AG09309 (cell line): ENCODE results near the gene ZSWIM5.

ENCODE experiments used
- DNase-seq: peaks from one replicate; pipeline ENCODE4 v3.0.0-alpha.2; 2010; ENCODE audit warnings: low read depth
- H3K4me3 ChIP-seq: 2 replicates; pipeline ENCODE4 v1.5.1; 2011; ENCODE audit warnings: mild to moderate bottlenecking, low read depth, low read length, moderate library complexity; ENCODE audit not compliant: control insufficient read depth
- TF ChIP-seq, protein P1 (sequence below): IDR thresholded peaks from 2 replicates; pipeline ENCODE4 v1.5.1; 2011; ENCODE audit warnings: mild to moderate bottlenecking, low read depth, low read length, inconsistent platforms; ENCODE audit not compliant: insufficient read depth, control insufficient read depth; ENCODE audit errors: missing control alignments

Gene ZSWIM5

DNA sequence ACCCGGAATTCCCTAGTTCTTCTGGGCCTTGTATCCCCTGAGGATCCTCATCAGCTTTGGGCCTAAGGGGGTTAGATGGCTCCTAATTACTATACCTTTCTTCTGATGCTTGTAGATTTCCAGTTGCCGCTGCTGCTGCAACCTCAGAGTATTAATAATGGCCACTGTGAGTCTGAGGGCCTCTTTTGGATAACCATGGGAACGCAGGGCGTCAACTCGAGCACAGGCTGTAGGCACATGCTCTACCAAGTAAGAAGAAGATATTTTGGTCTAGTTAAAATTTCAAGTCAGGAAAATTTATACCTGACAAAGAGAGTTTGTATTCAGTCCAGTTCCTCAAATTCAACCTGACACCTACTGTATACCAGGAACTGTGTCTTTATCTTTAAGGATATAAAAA is 166.1 kb downstream of the ZSWIM5 start:
- TF ChIP-seq, protein P1, sequence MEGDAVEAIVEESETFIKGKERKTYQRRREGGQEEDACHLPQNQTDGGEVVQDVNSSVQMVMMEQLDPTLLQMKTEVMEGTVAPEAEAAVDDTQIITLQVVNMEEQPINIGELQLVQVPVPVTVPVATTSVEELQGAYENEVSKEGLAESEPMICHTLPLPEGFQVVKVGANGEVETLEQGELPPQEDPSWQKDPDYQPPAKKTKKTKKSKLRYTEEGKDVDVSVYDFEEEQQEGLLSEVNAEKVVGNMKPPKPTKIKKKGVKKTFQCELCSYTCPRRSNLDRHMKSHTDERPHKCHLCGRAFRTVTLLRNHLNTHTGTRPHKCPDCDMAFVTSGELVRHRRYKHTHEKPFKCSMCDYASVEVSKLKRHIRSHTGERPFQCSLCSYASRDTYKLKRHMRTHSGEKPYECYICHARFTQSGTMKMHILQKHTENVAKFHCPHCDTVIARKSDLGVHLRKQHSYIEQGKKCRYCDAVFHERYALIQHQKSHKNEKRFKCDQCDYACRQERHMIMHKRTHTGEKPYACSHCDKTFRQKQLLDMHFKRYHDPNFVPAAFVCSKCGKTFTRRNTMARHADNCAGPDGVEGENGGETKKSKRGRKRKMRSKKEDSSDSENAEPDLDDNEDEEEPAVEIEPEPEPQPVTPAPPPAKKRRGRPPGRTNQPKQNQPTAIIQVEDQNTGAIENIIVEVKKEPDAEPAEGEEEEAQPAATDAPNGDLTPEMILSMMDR = no peak
- H3K4me3 ChIP-seq = no peak overlapping the region
- no peak for DNase-seq

GRCh38 chr1:45038661-45039364 is 167.6 kb downstream of the ZSWIM5 start:
- no peak overlapping the region for H3K4me3 ChIP-seq
- no peak for DNase-seq
- TF ChIP-seq, protein P1 = no peak

DNA sequence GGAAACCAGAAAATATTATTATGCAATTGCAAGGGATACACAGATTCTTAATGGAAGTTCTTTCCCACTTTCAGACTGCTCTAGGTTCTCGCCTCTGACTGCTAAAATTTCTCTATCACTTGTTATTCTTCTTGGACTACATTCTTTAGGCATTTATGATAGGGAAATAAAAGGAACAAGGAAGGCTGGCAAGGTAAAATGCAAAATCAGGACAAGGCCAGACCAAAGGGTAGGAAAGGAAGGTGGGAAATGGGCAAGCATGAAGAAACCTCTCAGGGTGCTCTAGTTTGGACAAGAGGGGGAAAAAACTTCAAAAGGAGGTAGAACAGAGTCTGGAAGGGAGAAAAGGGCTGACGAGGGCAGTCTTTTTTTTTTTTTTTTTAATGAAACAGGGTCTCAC is 168.2 kb downstream of the ZSWIM5 start:
- H3K4me3 ChIP-seq = no peak overlapping the region
- TF ChIP-seq, protein P1 = no peak
- DNase-seq = no peak

GRCh38 chr1:45037456-45037855 is 168.9 kb downstream of the ZSWIM5 start:
- TF ChIP-seq, protein P1 = no peak
- DNase-seq = no peak
- no peak overlapping the region for H3K4me3 ChIP-seq

- TF ChIP-seq, protein P1 = no peak
- H3K4me3 ChIP-seq = no peak overlapping the region
- no peak for DNase-seq
Measured at GRCh38 chr1:45035631-45036301, 170.6 kb downstream of the ZSWIM5 start.

GRCh38 chr1:45033356-45033755 is 173.0 kb downstream of the ZSWIM5 start:
- H3K4me3 ChIP-seq = no peak overlapping the region
- TF ChIP-seq, protein P1 = no peak
- no peak for DNase-seq
